Esophagus (tissue), 2 donors: ENCODE data around the gene YBX2. TPM values are rescaled to one million over a fixed set of nuclear protein-coding genes. Genes with fewer than 3 reads are reported as not detected.

Source experiments
- H3K27ac ChIP-seq, 2 donors: one replicate each; pipeline ENCODE4 v1.5.1; 2013; ENCODE audit warnings: low read depth in 2 of 2, mild to moderate bottlenecking in 2 of 2, inconsistent platforms in 1 of 2, low read length in 1 of 2, moderate library complexity in 1 of 2
- H3K27me3 ChIP-seq, 2 donors: one replicate each; pipeline ENCODE4 v1.6.1; 2013; ENCODE audit warnings: low read length in 2 of 2, control low read depth in 1 of 2, mild to moderate bottlenecking in 1 of 2; ENCODE audit not compliant: insufficient read depth in 2 of 2, control insufficient read depth in 1 of 2
- H3K36me3 ChIP-seq, 2 donors: one replicate each; pipeline ENCODE4 v1.6.1; 2013; ENCODE audit warnings: low read length in 1 of 2; ENCODE audit not compliant: control insufficient read depth in 2 of 2, insufficient read depth in 2 of 2
- H3K4me1 ChIP-seq, 2 donors: one replicate each; pipeline ENCODE4 v1.6.1; 2013; ENCODE audit warnings: low read length in 1 of 2; ENCODE audit not compliant: control insufficient read depth in 2 of 2, insufficient read depth in 2 of 2
- H3K4me3 ChIP-seq, 2 donors: one replicate each; pipeline ENCODE4 v1.5.1; 2013; ENCODE audit warnings: low read length in 2 of 2, mild to moderate bottlenecking in 2 of 2, low read depth in 1 of 2, moderate library complexity in 1 of 2
- H3K9me3 ChIP-seq, 2 donors: one replicate each; pipeline ENCODE4 v1.6.1; 2013; ENCODE audit warnings: mild to moderate bottlenecking in 2 of 2, low read depth in 1 of 2, low read length in 1 of 2, moderate library complexity in 1 of 2; ENCODE audit not compliant: control insufficient read depth in 2 of 2, insufficient read depth in 1 of 2
- WGBS, 2 donors: extraction: QIAGEN DNeasy Blood & Tissue Kit; methylation state at CpG; one replicate each; pipeline ENCODE4 v1.1.7; 2013; 5-methylcytosine and 5-hydroxymethylcytosine counted together
- polyA plus RNA-seq, 2 donors: library from polyadenylated mRNA; stranded (reverse); fragments of 200-250 nt; gene quantifications; one replicate each; pipeline ENCODE4 v1.2.3, GENCODE V29; 2013
- donor health status: healthy with polysubstance abuse.
- donor health status: Bipolar disorder and iron deficiency.

YBX2 gene
- polyA plus RNA-seq, 2 donors, result 2.8 to 13.0 TPM

DNA sequence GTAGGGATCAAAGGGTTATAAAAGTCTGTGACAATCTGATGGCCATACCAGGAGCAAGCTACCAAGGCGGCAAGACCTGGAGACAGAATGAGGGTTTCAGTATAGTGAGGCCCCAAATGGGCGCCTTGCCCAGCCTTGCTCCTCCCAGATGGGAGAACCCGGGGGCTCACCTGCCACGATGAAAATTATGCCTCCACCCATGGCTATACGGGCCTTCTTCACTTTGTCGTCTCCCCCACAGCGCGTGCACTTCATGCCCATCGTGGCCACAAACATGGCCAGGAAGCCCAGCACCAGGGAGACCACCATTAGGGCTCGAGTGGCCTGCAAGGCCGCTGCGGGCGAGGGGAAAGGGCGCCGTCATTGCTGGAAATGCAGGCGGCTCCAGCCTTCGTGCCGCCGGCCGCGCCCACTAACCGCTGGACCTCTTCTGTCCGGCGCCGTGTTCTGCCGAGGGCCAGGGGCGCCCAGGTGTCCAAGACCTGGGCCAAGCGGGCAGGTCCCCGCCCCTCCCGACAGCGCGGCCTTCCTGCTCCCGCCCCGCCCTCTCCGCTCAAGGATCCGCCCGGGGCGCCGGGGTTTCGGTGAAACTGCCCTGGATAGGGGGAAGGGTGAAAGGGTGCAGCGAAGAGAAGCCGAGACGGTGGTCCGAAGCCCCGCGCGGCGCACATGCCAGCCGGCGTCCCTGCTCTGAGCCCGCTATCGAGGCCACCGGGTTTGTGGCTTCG lies 33.6 kb downstream of the YBX2 start:
- H3K36me3 ChIP-seq, result peaks cover 10 to 14% of the 10 kb centered on the region in 2 donors
- WGBS, 2 donors, result 7 to 10% methylated on average over 43 to 54 of the region's 54 CpGs
- H3K9me3 ChIP-seq, result no peaks in the 10 kb centered on the region
- H3K27me3 ChIP-seq, result no peaks in the 10 kb centered on the region
- peak overlapping the region; percentile 87 to 88 for H3K27ac ChIP-seq
- peak overlapping the region; percentile 65 to 82 for H3K4me3 ChIP-seq
- no peaks in the 10 kb centered on the region for H3K4me1 ChIP-seq

DNA sequence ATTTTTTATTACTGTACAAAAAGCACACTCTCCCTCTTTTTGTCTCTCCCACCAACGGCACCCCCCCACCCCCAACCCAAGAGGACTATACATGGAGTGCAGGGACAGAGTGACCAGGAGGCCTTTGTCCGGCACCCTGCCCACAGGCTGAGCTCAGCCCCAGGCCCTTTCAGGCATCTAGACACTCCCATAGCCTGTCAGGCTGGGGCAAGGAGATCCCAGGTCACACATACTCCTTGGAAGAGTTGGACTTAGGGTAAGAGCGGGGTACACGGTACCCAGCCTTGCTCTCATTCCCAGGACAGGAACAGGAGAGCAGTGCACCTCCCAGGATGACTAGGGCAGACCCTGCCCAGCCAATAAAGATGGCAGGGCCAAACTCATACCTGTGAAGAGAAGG lies 34.3 kb downstream of the YBX2 start:
- WGBS, 2 donors, result 76 to 81% methylated on average over 4 of the region's 4 CpGs
- Histone ChIP-seq H3K36me3 (peaks cover 10 to 14% of the 10 kb centered on the region in 2 donors), H3K9me3 (no peaks in the 10 kb centered on the region), H3K4me3 (peak overlapping the region; percentile 65 to 82), H3K27me3 (no peaks in the 10 kb centered on the region), H3K4me1 (no peaks in the 10 kb centered on the region), H3K27ac (peak overlapping the region; percentile 87 to 88)

GRCh38 chr17:7259555-7259889 lies 34.9 kb downstream of the YBX2 start:
- no peaks in the 10 kb centered on the region for H3K4me1 ChIP-seq
- peak overlapping the region in 1 of 2 donors; percentile 59 for H3K27ac ChIP-seq
- H3K4me3 ChIP-seq, result peak overlapping the region in 1 of 2 donors; percentile 65
- WGBS, 2 donors, result 75 to 92% methylated on average over 6 of the region's 6 CpGs
- H3K27me3 ChIP-seq, result no peaks in the 10 kb centered on the region
- H3K9me3 ChIP-seq, result no peaks in the 10 kb centered on the region
- H3K36me3 ChIP-seq, result peaks cover 10 to 16% of the 10 kb centered on the region in 2 donors

GRCh38 chr17:7258731-7259554 lies 35.5 kb downstream of the YBX2 start:
- H3K27me3 ChIP-seq, result no peaks in the 10 kb centered on the region
- peak overlapping the region in 1 of 2 donors; percentile 59 for H3K27ac ChIP-seq
- no peaks in the 10 kb centered on the region for H3K9me3 ChIP-seq
- peak overlapping the region in 1 of 2 donors; percentile 65 for H3K4me3 ChIP-seq
- no peaks in the 10 kb centered on the region for H3K4me1 ChIP-seq
- peaks cover 10 to 17% of the 10 kb centered on the region in 2 donors for H3K36me3 ChIP-seq
- 65 to 67% methylated on average over 7 of the region's 7 CpGs for WGBS, 2 donors

- no peaks in the 10 kb centered on the region for H3K9me3 ChIP-seq
- no peak overlapping the region for H3K4me3 ChIP-seq
- H3K4me1 ChIP-seq, result peaks cover 0 to 2% of the 10 kb centered on the region in 2 donors
- WGBS, 2 donors, result 86 to 89% methylated on average over 8 of the region's 8 CpGs
- H3K27ac ChIP-seq, result no peak overlapping the region
- peaks cover 10 to 17% of the 10 kb centered on the region in 2 donors for H3K36me3 ChIP-seq
- no peaks in the 10 kb centered on the region for H3K27me3 ChIP-seq
Measured at GRCh38 chr17:7256766-7257456, 37.5 kb downstream of the YBX2 start.

GRCh38 chr17:7254511-7254910 lies 39.9 kb downstream of the YBX2 start:
- WGBS, 2 donors, result 90 to 91% methylated on average over 4 of the region's 4 CpGs
- Histone ChIP-seq H3K9me3 (no peaks in the 10 kb centered on the region), H3K27ac (no peak overlapping the region), H3K4me3 (no peak overlapping the region), H3K4me1 (peaks cover 2 to 3% of the 10 kb centered on the region in 2 donors), H3K27me3 (no peaks in the 10 kb centered on the region), H3K36me3 (peaks cover 10 to 17% of the 10 kb centered on the region in 2 donors)

DNA sequence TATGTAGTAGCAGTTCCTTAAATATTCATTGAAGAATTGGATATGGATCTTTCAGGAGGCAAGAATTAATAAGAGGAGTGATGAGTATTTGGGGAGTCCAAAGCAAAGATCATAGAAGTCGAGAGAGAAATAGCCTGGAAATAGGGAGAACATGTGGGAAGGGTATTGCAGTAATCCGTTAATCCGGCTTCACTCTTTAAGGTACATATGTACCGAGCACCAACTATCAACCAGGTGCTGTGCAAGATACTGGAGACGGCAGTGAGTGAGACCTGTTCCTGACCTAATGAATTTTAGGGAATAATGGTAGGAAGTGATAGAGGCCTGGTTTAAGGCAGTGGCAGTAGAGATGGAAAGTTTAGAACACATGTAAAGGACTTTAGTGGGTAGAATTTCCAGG lies 41.4 kb downstream of the YBX2 start:
- Histone ChIP-seq H3K36me3 (peaks cover 5 to 13% of the 10 kb centered on the region in 2 donors), H3K27ac (peak overlapping the region; percentile 28 to 70), H3K9me3 (no peaks in the 10 kb centered on the region), H3K4me1 (peaks cover 3 to 6% of the 10 kb centered on the region in 2 donors), H3K4me3 (peak overlapping the region in 1 of 2 donors; percentile 77), H3K27me3 (no peaks in the 10 kb centered on the region)
- WGBS, 2 donors, result 54 to 71% methylated on average over 5 of the region's 5 CpGs

- Histone ChIP-seq H3K4me1 (peaks cover 3 to 6% of the 10 kb centered on the region in 2 donors), H3K27ac (peak within 1 kb of the TSS; percentile 99 to 100), H3K4me3 (peak within 1 kb of the TSS; percentile 77 to 78), H3K36me3 (peaks cover 5 to 11% of the 10 kb centered on the region in 2 donors), H3K9me3 (no peaks in the 10 kb centered on the region), H3K27me3 (no peaks in the 10 kb centered on the region)
- 1% methylated on average over 46 to 55 of the region's 55 CpGs for WGBS, 2 donors
Measured at GRCh38 chr17:7252176-7253043, 42.0 kb downstream of the YBX2 start, which contains the start of gene ELP5. Gene ELP5, plus strand, starts transcription at chr17:7252215. Its CDS starts 336 bp downstream, at chr17:7252551.
